Left ventricle myocardium inferior (tissue), 1 donor: ENCODE data around the gene PPDPF. TPM values are rescaled to one million over a fixed set of nuclear protein-coding genes. Genes with fewer than 3 reads are reported as not detected.

ENCODE experiments used
- DNase-seq: peaks from one replicate; pipeline ENCODE4 v3.0.0-alpha.2; 2020
- H3K27ac ChIP-seq: fragments of 200-600 bp; replicated peaks from 2 replicates; pipeline ENCODE4 v1.8.0; 2021
- H3K27me3 ChIP-seq: fragments of 200-600 bp; 2 replicates; pipeline ENCODE4 v1.8.0; 2021; ENCODE audit warnings: low read depth
- H3K36me3 ChIP-seq: fragments of 200-600 bp; 2 replicates; pipeline ENCODE4 v1.8.0; 2021
- H3K4me1 ChIP-seq: fragments of 200-600 bp; 2 replicates; pipeline ENCODE4 v1.8.0; 2021
- H3K4me3 ChIP-seq: fragments of 200-600 bp; 2 replicates; pipeline ENCODE4 v1.8.0; 2021; ENCODE audit warnings: mild to moderate bottlenecking, moderate library complexity
- H3K9me3 ChIP-seq: fragments of 200-600 bp; replicated peaks from 2 replicates; pipeline ENCODE4 v1.8.0; 2021
- intact Hi-C: fragments of 100-400 bp; cut with micrococcal nuclease; formaldehyde crosslinking; loops from one replicate; pipeline ENCODE4 v1.11.0; 2022
- long read RNA-seq: library from polyadenylated mRNA; unstranded; transcript quantifications from one replicate; pipeline ENCODE4 v2.0.0, GENCODE V29; 2021
- total RNA-seq: library from RNA; stranded (reverse); fragmentation: NEBNext Ultra II Directional; extraction: Animal tissue kit (Norgen Biotek cat#: 25700); gene quantifications from one replicate; pipeline ENCODE4 v1.2.1, GENCODE V29; 2021
- TF ChIP-seq, protein P1 (sequence below): fragments of 200-600 bp; IDR thresholded peaks from 2 replicates; pipeline ENCODE4 v1.8.0; 2021; ENCODE audit warnings: antibody characterized with exemption, mild to moderate bottlenecking, borderline replicate concordance
- donor health status: DM: no; HTN: yes; CAD: no; lungs with severe emphysema.

Gene PPDPF
- 371 TPM for total RNA-seq
- long read RNA-seq, transcript PPDPF-202 (4 exons, 868 nt), result major isoform, 66 of 78 reads
- long read RNA-seq, partial matches to known transcripts, result 1 of 78 reads
- long read RNA-seq, other reads (novel, unspliced or antisense), result 7 of 78 reads

GRCh38 chr20:63520504-63520933, at the start of gene PPDPF:
TSS of gene PPDPF (plus strand) at chr20:63520765. CDS start at chr20:63521309, 544 bp downstream.
- peaks cover 15% of the 10 kb centered on the region for H3K36me3 ChIP-seq
- H3K27me3 ChIP-seq, result no peaks in the 10 kb centered on the region
- H3K9me3 ChIP-seq, result no peaks in the 10 kb centered on the region
- peaks cover 46% of the 10 kb centered on the region for H3K4me1 ChIP-seq
- TF ChIP-seq, protein P1, sequence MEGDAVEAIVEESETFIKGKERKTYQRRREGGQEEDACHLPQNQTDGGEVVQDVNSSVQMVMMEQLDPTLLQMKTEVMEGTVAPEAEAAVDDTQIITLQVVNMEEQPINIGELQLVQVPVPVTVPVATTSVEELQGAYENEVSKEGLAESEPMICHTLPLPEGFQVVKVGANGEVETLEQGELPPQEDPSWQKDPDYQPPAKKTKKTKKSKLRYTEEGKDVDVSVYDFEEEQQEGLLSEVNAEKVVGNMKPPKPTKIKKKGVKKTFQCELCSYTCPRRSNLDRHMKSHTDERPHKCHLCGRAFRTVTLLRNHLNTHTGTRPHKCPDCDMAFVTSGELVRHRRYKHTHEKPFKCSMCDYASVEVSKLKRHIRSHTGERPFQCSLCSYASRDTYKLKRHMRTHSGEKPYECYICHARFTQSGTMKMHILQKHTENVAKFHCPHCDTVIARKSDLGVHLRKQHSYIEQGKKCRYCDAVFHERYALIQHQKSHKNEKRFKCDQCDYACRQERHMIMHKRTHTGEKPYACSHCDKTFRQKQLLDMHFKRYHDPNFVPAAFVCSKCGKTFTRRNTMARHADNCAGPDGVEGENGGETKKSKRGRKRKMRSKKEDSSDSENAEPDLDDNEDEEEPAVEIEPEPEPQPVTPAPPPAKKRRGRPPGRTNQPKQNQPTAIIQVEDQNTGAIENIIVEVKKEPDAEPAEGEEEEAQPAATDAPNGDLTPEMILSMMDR, result no peak
- peak within 1 kb of the TSS; percentile 91 for H3K4me3 ChIP-seq
- intact Hi-C loops, result no loop called here
- DNase-seq, result peak; percentile 88
- peak within 1 kb of the TSS; percentile 97 for H3K27ac ChIP-seq

- Histone ChIP-seq H3K9me3 (no peaks in the 10 kb centered on the region), H3K27me3 (peaks cover 96% of the 10 kb centered on the region), H3K4me1 (peaks cover 12% of the 10 kb centered on the region), H3K36me3 (no peaks in the 10 kb centered on the region), H3K27ac (no peak overlapping the region), H3K4me3 (peak overlapping the region; percentile 35)
- intact Hi-C loops, result no loop called here
- no peak for DNase-seq
- TF ChIP-seq, protein P1, result no peak
These were observed 49.4 kb upstream of the PPDPF start for GRCh38 chr20:63471002-63471716.

GRCh38 chr20:63471717-63471980, 48.9 kb upstream of the PPDPF start:
- no peaks in the 10 kb centered on the region for H3K36me3 ChIP-seq
- H3K9me3 ChIP-seq, result no peaks in the 10 kb centered on the region
- peaks cover 96% of the 10 kb centered on the region for H3K27me3 ChIP-seq
- H3K4me3 ChIP-seq, result peak overlapping the region; percentile 35
- TF ChIP-seq, protein P1, result no peak
- H3K4me1 ChIP-seq, result peaks cover 12% of the 10 kb centered on the region
- no peak for DNase-seq
- intact Hi-C loops, result no loop called here
- no peak overlapping the region for H3K27ac ChIP-seq

DNA sequence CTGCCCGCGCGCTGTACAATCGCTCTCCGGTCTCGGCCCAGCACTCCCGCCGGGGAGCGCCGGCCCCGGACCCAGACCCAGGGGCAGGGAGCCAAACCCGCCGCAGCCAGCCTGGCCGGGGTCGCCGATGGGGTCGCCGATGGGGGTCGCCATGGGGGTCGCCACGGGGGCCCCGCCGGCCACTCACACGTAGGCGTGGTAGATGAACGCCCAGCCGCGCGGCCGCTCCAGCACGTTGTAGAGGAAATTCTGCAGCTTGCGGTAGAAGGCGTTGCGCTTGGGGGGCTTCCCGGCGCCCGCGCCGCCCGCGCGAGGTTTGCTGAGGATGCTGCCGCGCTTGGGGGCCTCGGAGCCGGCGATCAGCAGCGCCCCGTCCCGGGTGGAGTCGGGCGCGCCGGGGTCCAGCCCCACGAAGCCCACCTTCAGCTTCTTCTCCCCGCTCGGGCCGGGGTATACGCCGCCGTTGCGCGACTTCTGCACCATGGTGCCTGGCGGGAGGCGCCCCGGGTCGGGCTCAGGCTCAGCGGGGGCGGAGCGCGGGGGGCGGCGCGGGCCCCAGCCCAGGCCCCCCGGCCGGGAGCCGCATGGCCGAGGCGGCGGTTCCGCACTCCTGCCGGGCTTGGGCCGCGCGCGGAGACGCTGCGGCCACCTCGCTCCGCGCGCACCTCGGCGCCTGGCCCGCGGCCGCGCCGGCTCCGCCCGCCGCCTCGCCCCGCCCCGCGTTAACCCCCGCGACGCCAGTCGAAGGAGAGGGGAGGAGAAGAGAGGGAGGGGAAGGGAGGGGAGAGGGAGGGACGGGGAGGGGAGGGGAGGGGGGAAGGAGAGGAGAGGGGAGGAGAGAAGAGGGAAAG, 48.4 kb upstream of the PPDPF start, which contains the start of gene KCNQ2:
TSS of gene KCNQ2 (minus strand) at position 675 of the 851 bp plus-strand sequence. CDS start at position 483, 192 bp downstream.
- no peaks in the 10 kb centered on the region for H3K9me3 ChIP-seq
- no peak for DNase-seq
- TF ChIP-seq, protein P1, result no peak
- peaks cover 12% of the 10 kb centered on the region for H3K4me1 ChIP-seq
- intact Hi-C loops, result no loop called here
- H3K27ac ChIP-seq, result no peak within 1 kb of the TSS
- H3K4me3 ChIP-seq, result peak within 1 kb of the TSS; percentile 35
- no peaks in the 10 kb centered on the region for H3K36me3 ChIP-seq
- H3K27me3 ChIP-seq, result peaks cover 96% of the 10 kb centered on the region

- Histone ChIP-seq H3K27ac (no peak overlapping the region), H3K27me3 (peaks cover 96% of the 10 kb centered on the region), H3K4me3 (no peak overlapping the region), H3K4me1 (peaks cover 12% of the 10 kb centered on the region), H3K9me3 (no peaks in the 10 kb centered on the region), H3K36me3 (no peaks in the 10 kb centered on the region)
- intact Hi-C loops, result no loop called here
- TF ChIP-seq, protein P1, result no peak
- DNase-seq, result no peak
These were observed 47.6 kb upstream of the PPDPF start for GRCh38 chr20:63472862-63473390.
